Mammary epithelial cell (primary cell): Measurements from ENCODE around the gene SMAD9.

Experiments
- EZH2 ChIP-seq: IDR thresholded peaks from 2 replicates; pipeline ENCODE4 v1.6.1; 2012; ENCODE audit warnings: low read length, inconsistent platforms, borderline replicate concordance
- TF ChIP-seq, protein P1 (sequence below), 2 donors: IDR thresholded peaks in 1 of 2; conservative IDR thresholded peaks in 1 of 2; 2 replicates each; pipeline ENCODE4 v1.5.1; 2011 to 2012; ENCODE audit warnings: inconsistent platforms in 2 of 2, low read length in 2 of 2, mild to moderate bottlenecking in 2 of 2, control low read depth in 1 of 2, low read depth in 1 of 2; ENCODE audit not compliant: insufficient read depth in 1 of 2; ENCODE audit errors: extremely low read depth in 1 of 2

DNA sequence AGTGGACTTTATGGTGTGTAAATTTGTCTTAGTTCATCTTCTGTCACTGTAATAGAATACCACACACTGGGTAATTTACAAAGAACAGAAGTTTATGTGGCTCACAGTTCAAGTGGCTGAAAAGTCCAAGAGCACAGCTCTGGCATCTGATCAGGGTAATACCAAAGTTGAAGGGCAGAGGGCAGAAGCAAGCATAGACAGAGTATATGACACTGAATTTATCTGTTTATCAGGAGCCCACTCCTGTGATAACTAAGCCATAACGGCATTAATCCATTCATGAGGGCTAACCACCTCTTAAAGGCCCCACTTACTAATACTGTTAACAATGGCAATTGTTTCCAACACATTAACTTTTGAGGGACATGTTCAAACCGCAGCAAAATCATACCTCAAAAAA, 105.0 kb downstream of the SMAD9 start:
- no peak for TF ChIP-seq EZH2
- TF ChIP-seq, protein P1, sequence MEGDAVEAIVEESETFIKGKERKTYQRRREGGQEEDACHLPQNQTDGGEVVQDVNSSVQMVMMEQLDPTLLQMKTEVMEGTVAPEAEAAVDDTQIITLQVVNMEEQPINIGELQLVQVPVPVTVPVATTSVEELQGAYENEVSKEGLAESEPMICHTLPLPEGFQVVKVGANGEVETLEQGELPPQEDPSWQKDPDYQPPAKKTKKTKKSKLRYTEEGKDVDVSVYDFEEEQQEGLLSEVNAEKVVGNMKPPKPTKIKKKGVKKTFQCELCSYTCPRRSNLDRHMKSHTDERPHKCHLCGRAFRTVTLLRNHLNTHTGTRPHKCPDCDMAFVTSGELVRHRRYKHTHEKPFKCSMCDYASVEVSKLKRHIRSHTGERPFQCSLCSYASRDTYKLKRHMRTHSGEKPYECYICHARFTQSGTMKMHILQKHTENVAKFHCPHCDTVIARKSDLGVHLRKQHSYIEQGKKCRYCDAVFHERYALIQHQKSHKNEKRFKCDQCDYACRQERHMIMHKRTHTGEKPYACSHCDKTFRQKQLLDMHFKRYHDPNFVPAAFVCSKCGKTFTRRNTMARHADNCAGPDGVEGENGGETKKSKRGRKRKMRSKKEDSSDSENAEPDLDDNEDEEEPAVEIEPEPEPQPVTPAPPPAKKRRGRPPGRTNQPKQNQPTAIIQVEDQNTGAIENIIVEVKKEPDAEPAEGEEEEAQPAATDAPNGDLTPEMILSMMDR (conservative IDR thresholded peaks at IDR 0.05 in 1 of 2, IDR thresholded peaks at IDR 0.05 in 1 of 2; ENCODE audit: extremely low read depth in 1 of 2, insufficient read depth in 1 of 2, low read depth in 1 of 2, low read length in 2 of 2): peak; percentile 14 to 35
